Measurements from ENCODE around the gene PYGL.

- TF ChIP-seq CTCF (IDR thresholded peaks at IDR 0.05 in 8 of 11, conservative IDR thresholded peaks at IDR 0.05 in 3 of 11) (no peak), POLR2AphosphoS5 (IDR thresholded peaks at IDR 0.05) (no peak)
These were observed 14.8 kb downstream of the PYGL start for GRCh38 chr14:50929506-50929905.
